GM12873 (cell line): ENCODE data around the gene MPP2.

Source experiments
- TF ChIP-seq, protein P1 (sequence below): IDR thresholded peaks from 2 replicates; pipeline ENCODE4 v1.5.1; 2012; ENCODE audit warnings: low read depth, mild to moderate bottlenecking, moderate library complexity, low read length, control low read depth; ENCODE audit not compliant: insufficient read depth; ENCODE audit errors: missing control alignments

Gene MPP2

DNA sequence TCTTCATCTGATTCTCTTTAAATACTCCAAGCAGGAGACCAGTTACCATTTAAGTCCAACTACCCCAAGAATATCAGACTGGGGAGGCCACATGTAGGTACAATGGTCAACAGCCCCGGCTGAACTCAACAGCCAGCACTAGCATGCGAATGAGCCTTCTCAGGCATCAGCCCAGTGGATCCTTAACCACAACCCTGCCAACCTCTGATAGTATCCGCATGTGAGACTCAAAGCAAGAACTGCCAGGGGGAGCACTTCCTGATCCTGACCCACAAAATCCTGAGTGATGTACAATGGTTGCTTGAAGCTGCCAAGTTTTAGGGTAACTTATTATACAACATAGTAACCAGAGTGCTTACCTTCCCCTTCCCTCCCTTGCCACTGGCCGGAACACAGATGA lies 42.4 kb upstream of the MPP2 start:
- TF ChIP-seq, protein P1, sequence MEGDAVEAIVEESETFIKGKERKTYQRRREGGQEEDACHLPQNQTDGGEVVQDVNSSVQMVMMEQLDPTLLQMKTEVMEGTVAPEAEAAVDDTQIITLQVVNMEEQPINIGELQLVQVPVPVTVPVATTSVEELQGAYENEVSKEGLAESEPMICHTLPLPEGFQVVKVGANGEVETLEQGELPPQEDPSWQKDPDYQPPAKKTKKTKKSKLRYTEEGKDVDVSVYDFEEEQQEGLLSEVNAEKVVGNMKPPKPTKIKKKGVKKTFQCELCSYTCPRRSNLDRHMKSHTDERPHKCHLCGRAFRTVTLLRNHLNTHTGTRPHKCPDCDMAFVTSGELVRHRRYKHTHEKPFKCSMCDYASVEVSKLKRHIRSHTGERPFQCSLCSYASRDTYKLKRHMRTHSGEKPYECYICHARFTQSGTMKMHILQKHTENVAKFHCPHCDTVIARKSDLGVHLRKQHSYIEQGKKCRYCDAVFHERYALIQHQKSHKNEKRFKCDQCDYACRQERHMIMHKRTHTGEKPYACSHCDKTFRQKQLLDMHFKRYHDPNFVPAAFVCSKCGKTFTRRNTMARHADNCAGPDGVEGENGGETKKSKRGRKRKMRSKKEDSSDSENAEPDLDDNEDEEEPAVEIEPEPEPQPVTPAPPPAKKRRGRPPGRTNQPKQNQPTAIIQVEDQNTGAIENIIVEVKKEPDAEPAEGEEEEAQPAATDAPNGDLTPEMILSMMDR: no peak

DNA sequence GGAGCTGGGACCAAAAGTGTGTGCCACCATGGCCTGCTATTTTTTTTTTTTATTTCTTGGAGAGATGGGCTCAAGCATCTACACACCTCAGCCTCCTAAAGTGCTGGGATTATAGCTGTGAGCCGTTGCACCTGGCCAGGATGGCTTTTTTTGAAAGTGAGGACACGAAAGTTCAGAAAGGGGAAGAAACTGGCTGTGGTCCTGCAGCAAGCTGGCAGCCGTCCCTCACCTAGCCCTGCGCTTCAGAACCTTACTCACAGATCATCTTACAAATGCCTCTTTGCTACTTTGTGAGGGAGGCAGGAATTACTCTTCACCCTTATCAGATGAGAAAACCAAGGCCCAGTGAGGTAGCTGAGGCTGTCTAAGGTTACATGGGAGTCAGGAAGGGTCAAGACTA lies 39.4 kb upstream of the MPP2 start:
- TF ChIP-seq, protein P1: no peak

DNA sequence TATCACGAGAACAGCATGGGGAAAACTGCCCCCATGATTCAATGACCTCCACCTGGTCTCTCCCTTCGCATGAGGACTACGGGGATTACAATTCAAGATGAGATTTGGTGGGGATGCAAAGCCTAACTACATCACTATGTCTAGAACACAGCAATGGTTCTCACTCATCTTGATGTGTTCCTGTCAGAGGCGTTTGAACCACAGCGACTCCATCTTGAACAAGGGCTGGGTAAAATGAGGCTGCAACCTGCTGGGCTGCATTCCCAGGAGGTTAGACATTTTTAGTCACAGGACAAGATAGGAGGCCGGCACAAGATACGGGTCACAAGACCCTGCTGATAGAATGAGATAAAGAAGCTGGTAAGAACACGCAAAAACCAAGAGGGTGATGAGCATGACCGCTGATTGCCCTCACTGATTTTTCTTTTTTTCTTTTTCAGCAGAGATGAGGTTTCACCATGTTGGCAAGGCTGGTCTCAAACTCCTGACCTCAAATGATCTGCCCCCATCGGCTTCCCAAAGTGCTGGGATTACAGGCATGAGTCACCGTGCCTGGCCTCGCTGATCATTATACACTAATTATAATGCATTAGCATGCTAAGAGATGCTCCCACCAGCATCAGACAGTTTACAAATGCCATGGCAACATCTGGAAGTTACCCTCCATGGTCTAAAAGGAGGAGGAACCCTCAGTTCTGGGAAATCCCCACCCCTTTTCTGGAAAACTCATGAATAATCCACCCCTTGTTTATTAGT lies 37.9 kb upstream of the MPP2 start:
- TF ChIP-seq, protein P1: no peak

DNA sequence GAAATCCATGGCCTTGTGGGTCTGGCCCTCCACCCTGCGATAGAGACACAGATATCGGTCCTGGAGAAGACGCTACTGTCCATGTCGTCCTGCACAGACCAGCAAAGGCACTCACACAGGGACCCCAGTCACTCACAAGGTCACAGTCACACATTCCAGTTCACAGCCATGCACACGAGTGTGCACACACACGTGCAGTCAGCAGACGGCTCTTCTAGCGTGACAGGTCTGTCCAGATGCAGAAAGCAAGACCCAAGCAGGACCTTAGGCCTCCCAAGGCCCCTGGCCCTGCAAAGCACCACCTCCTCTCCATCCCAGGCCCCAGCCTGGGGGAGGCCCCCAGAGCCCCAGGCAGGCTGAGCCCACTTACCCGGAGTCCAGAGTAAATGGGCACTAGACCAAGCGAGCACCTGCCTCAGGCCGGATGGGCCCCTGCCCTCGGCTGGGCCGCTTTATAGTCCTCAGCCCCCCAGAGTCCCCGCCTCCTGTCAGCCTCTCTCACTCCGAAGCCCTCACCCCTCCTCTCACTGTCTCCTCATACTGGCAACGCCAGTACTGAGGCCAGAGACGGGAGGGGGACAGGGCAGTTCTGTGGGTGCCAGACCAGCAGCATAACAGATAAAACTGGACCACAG lies 34.8 kb upstream of the MPP2 start, which contains the start of gene PPY:
Gene PPY, minus strand, starts transcription at position 426 of the 635 bp plus-strand sequence. CDS start 822 bp downstream, outside the sequence.
- TF ChIP-seq, protein P1: no peak

DNA sequence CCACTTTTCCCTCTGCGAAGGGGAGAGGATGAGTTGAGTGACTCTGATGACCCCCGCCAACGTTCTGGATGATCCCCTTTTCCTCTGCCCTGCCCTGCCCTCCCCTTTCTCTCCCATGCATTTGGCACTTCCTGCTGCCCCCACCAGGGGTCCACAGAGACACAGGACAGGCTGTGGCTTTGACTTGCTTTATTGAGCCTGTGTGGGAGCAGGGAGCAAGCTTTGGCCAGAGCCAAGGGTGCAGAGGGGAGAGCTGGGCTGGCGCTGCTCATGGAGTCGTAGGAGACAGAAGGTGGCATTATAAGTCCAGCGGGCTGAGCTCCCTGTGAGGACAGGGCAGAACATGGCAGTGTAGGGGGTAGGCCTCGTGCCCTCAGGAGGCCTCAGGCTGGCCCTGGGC lies 33.3 kb upstream of the MPP2 start:
- TF ChIP-seq, protein P1: peak; percentile 60

DNA sequence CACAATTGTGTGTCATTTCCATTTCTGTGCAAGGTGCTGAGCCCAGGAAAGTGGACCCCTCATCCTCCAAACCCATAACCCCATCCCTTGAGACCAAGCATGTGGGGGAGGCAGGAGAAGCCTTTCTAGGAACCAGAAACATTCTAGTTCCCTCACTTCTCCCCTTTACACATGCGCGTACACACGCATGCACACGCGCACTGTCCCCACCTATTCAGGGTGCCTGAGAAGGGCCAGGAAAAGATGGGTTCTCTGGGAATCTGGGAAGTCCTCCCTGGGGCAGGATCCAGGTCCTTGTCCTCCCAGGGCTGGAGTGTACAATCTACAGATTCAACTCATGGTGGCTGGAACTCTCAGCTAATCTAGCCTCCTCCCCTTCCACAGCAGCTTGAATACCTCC lies 32.5 kb upstream of the MPP2 start:
- TF ChIP-seq, protein P1: no peak

DNA sequence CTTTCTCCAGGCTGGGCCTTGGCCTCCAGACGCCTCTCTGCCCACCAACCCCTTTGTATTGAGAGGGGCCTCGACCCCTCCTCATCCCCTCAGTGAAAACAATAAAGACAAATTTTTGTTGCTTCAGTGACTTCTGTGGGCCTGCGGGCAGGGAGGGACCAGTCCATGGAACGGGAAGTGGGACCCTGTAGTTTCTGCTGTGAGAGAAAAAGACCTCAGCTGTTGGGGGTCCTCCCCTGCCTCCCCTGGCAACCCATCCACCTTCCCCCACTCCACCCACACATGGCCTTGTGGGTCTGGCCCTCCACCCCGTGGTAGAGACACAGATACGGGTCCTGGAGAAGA lies 31.5 kb upstream of the MPP2 start:
- TF ChIP-seq, protein P1: no peak
